H9 (cell line): ENCODE results near the gene SELENBP1. TPM values are rescaled to one million over a fixed set of nuclear protein-coding genes. Genes with fewer than 3 reads are reported as not detected.

Experiments used
- DNase-seq: peaks from one replicate; pipeline ENCODE4 v3.0.0-alpha.2; 2017
- H2AFZ ChIP-seq: one replicate; pipeline ENCODE4 v1.6.1; 2013; ENCODE audit warnings: mild to moderate bottlenecking, low read length, control low read depth, moderate library complexity
- H2AK5ac ChIP-seq: 2 replicates; pipeline ENCODE4 v1.6.1; 2013; ENCODE audit warnings: low read length, control low read depth, mixed read lengths; ENCODE audit not compliant: insufficient read length
- H2BK120ac ChIP-seq: one replicate; pipeline ENCODE4 v1.6.1; 2013; ENCODE audit warnings: low read depth, mild to moderate bottlenecking, low read length, control low read depth, inconsistent platforms; ENCODE audit not compliant: poor library complexity, severe bottlenecking
- H2BK12ac ChIP-seq: 2 replicates; pipeline ENCODE4 v1.6.1; 2013; ENCODE audit warnings: low read length, control low read depth, mixed read lengths, low read depth; ENCODE audit not compliant: insufficient read length
- H2BK15ac ChIP-seq: 2 replicates; pipeline ENCODE4 v1.6.1; 2013; ENCODE audit warnings: low read depth, low read length, control low read depth
- H2BK20ac ChIP-seq: one replicate; pipeline ENCODE4 v1.6.1; 2013; ENCODE audit warnings: low read depth, mild to moderate bottlenecking, low read length, control low read depth, inconsistent platforms; ENCODE audit not compliant: poor library complexity, severe bottlenecking
- H2BK5ac ChIP-seq: 2 replicates; pipeline ENCODE4 v1.6.1; 2013; ENCODE audit warnings: low read length, control low read depth, mixed read lengths; ENCODE audit not compliant: insufficient read length
- H3K14ac ChIP-seq: 2 replicates; pipeline ENCODE4 v1.6.1; 2013; ENCODE audit warnings: low read length, control low read depth; ENCODE audit not compliant: insufficient read depth
- H3K18ac ChIP-seq: 2 replicates; pipeline ENCODE4 v1.6.1; 2013; ENCODE audit warnings: low read depth, mild to moderate bottlenecking, mixed read lengths, low read length, control low read depth; ENCODE audit not compliant: insufficient read length
- H3K23ac ChIP-seq: 2 replicates; pipeline ENCODE4 v1.6.1; 2013; ENCODE audit warnings: low read length, control low read depth, mixed read lengths, low read depth; ENCODE audit not compliant: insufficient read length
- H3K23me2 ChIP-seq: 2 replicates; pipeline ENCODE4 v1.6.1; 2013; ENCODE audit warnings: low read depth, mild to moderate bottlenecking, mixed read lengths, low read length, control low read depth; ENCODE audit not compliant: insufficient read length, poor library complexity, severe bottlenecking
- H3K27ac ChIP-seq: 2 replicates; pipeline ENCODE4 v1.5.1; 2013; ENCODE audit warnings: low read length, control low read depth, mixed read lengths, low read depth; ENCODE audit not compliant: insufficient read length
- H3K27me3 ChIP-seq: 2 replicates; pipeline ENCODE4 v1.6.1; 2013; ENCODE audit warnings: low read length, control low read depth, inconsistent platforms; ENCODE audit not compliant: insufficient read depth
- H3K4ac ChIP-seq: 2 replicates; pipeline ENCODE4 v1.6.1; 2013; ENCODE audit warnings: low read depth, mild to moderate bottlenecking, control low read depth, inconsistent platforms, low read length, moderate library complexity
- H3K4me1 ChIP-seq: 2 replicates; pipeline ENCODE4 v1.6.1; 2013; ENCODE audit warnings: low read length, control low read depth, inconsistent platforms; ENCODE audit not compliant: insufficient read depth
- H3K4me2 ChIP-seq: 2 replicates; pipeline ENCODE4 v1.6.1; 2013; ENCODE audit warnings: low read length, control low read depth, mixed read lengths; ENCODE audit not compliant: insufficient read length, insufficient read depth
- H3K56ac ChIP-seq: 2 replicates; pipeline ENCODE4 v1.6.1; 2013; ENCODE audit warnings: low read depth, mild to moderate bottlenecking, mixed read lengths, low read length, control low read depth; ENCODE audit not compliant: insufficient read length
- H3K79me1 ChIP-seq: 2 replicates; pipeline ENCODE4 v1.6.1; 2013; ENCODE audit warnings: low read depth, mild to moderate bottlenecking, moderate library complexity, low read length, control low read depth, inconsistent platforms; ENCODE audit not compliant: insufficient read depth, poor library complexity, severe bottlenecking
- H3K79me2 ChIP-seq: 2 replicates; pipeline ENCODE4 v1.6.1; 2013; ENCODE audit warnings: low read length, control low read depth, inconsistent platforms; ENCODE audit not compliant: insufficient read depth
- H3K9ac ChIP-seq: 2 replicates; pipeline ENCODE4 v1.6.1; 2013; ENCODE audit warnings: low read length, control low read depth, mixed read lengths; ENCODE audit not compliant: insufficient read length; ENCODE audit errors: extremely low read depth
- H3K9me3 ChIP-seq: one replicate; pipeline ENCODE4 v1.6.1; 2013; ENCODE audit warnings: low read depth, low read length, inconsistent platforms; ENCODE audit not compliant: control insufficient read depth
- H3T11ph ChIP-seq: one replicate; pipeline ENCODE4 v1.6.1; 2013; ENCODE audit warnings: mild to moderate bottlenecking, low read length, control low read depth, inconsistent platforms
- H4K20me1 ChIP-seq: one replicate; pipeline ENCODE4 v1.6.1; 2013; ENCODE audit not compliant: control insufficient read depth, insufficient read length, insufficient read depth
- H4K5ac ChIP-seq: 2 replicates; pipeline ENCODE4 v1.6.1; 2013; ENCODE audit warnings: low read depth, mild to moderate bottlenecking, mixed read lengths, low read length, control low read depth; ENCODE audit not compliant: insufficient read length
- H4K8ac ChIP-seq: replicated peaks from 2 replicates; pipeline ENCODE4 v1.6.1; 2013; ENCODE audit warnings: low read length, control low read depth, mixed read lengths, low read depth; ENCODE audit not compliant: insufficient read length
- H4K91ac ChIP-seq: 2 replicates; pipeline ENCODE4 v1.6.1; 2013; ENCODE audit warnings: low read depth, mild to moderate bottlenecking, moderate library complexity, mixed read lengths, low read length, control low read depth; ENCODE audit not compliant: insufficient read length
- H3K27ac Mint-ChIP-seq, 3 experiments: 2 replicates in 2 of 3; 3 replicates in 1 of 3; pipeline ENCODE4 v1.8.0; 2020 to 2021; ENCODE audit warnings: mixed read lengths in 3 of 3, mild to moderate bottlenecking in 1 of 3, moderate library complexity in 1 of 3
- H3K27me3 Mint-ChIP-seq: 2 replicates; pipeline ENCODE4 v1.8.0; 2021; ENCODE audit warnings: low read depth, mild to moderate bottlenecking, moderate library complexity, mixed read lengths
- H3K36me3 Mint-ChIP-seq, 3 experiments: 2 replicates in 2 of 3; 3 replicates in 1 of 3; pipeline ENCODE4 v1.8.0; 2020 to 2021; ENCODE audit warnings: low read depth in 3 of 3, mixed read lengths in 3 of 3; ENCODE audit not compliant: insufficient read depth in 1 of 3
- H3K4me1 Mint-ChIP-seq, 2 experiments: 2 replicates each; pipeline ENCODE4 v1.8.0; 2020; ENCODE audit warnings: mixed read lengths in 2 of 2
- H3K4me3 Mint-ChIP-seq, 2 experiments: 2 replicates in 1 of 2; 3 replicates in 1 of 2; pipeline ENCODE4 v1.8.0; 2020 to 2021; ENCODE audit warnings: mild to moderate bottlenecking in 2 of 2, mixed read lengths in 2 of 2, moderate library complexity in 1 of 2
- H3K9me3 Mint-ChIP-seq, 2 experiments: 2 replicates in 1 of 2; 3 replicates in 1 of 2; pipeline ENCODE4 v1.8.0; 2020; ENCODE audit warnings: mild to moderate bottlenecking in 2 of 2, mixed read lengths in 2 of 2, moderate library complexity in 1 of 2
- CTCF ChIP-seq: fragments of 200-600 bp; sonication (generic); conservative IDR thresholded peaks from 3 replicates; pipeline ENCODE4 v1.8.0; 2021; ENCODE audit warnings: antibody characterized with exemption, mild to moderate bottlenecking
- WGBS: extraction: QIAGEN DNeasy Blood & Tissue Kit; methylation state at CpG from one replicate; pipeline ENCODE4 v1.1.7; 2013; ENCODE audit warnings: missing lambda C conversion rate, low lambda C conversion rate, mixed read lengths; ENCODE audit not compliant: insufficient read length; ENCODE audit errors: extremely low coverage; 5-methylcytosine and 5-hydroxymethylcytosine counted together
- total RNA-seq: library from RNA; stranded (reverse); gene quantifications from 2 replicates; pipeline ENCODE4 v1.2.1, GENCODE V29; 2021

SELENBP1 gene
- total RNA-seq, 1 experiment from 2014 or later = 14.2 TPM

DNA sequence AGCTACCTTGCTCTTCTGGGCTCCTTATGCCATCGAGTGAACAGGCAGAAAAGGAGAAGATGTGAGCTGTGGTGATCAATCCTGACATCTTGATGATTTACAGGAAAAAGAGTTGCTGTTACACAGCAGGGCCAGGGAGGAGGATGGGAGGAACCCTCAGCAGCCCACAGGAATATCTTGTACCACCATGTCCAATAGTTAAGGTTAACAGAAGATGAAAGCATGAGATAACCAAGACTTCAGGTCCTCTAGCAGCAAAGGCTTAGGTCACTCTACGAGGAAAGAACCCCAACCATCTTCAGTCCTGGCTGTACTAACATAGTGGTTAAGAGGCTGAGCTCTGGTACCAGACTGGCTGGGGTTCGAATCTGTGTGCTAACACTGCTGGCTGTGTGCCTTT, 12.1 kb upstream of the SELENBP1 start:
- no peak overlapping the region for H3K18ac ChIP-seq
- H3K56ac ChIP-seq = no peak overlapping the region
- peaks cover 0 to 2% (median 0%) of the 10 kb centered on the region in 3 experiments; a peak in 1 of 7 replicates for H3K36me3 Mint-ChIP-seq
- no peak overlapping the region for H2BK12ac ChIP-seq
- H3K4ac ChIP-seq = no peak overlapping the region
- H3K23ac ChIP-seq = no peak overlapping the region
- H4K91ac ChIP-seq = no peak overlapping the region
- H3K4me1 Mint-ChIP-seq = no peaks in the 10 kb centered on the region
- H3K9ac ChIP-seq = no peak overlapping the region
- TF ChIP-seq CTCF = no peak
- no peak overlapping the region for H2BK120ac ChIP-seq
- no peak overlapping the region for H2BK15ac ChIP-seq
- no peaks in the 10 kb centered on the region for H4K20me1 ChIP-seq
- H3K23me2 ChIP-seq = no peaks in the 10 kb centered on the region
- H3K27me3 Mint-ChIP-seq = peaks cover 6% of the 10 kb centered on the region
- H3T11ph ChIP-seq = no peak overlapping the region
- no peaks in the 10 kb centered on the region for H3K9me3 ChIP-seq
- no peak overlapping the region for H2AFZ ChIP-seq
- no peak overlapping the region for H3K14ac ChIP-seq
- no peak overlapping the region for H4K8ac ChIP-seq
- H3K27ac ChIP-seq = no peak overlapping the region
- peaks cover 5 to 6% of the 10 kb centered on the region in 2 experiments; a peak in 4 of 5 replicates for H3K9me3 Mint-ChIP-seq
- WGBS = no CpG with 5 or more reads among the region's 3 CpGs
- DNase-seq = no peak
- no peak overlapping the region for H3K27ac Mint-ChIP-seq
- no peak overlapping the region for H2BK5ac ChIP-seq
- H2AK5ac ChIP-seq = no peak overlapping the region
- no peak overlapping the region for H2BK20ac ChIP-seq
- H3K4me1 ChIP-seq = no peaks in the 10 kb centered on the region
- H3K27me3 ChIP-seq = no peaks in the 10 kb centered on the region
- H3K4me2 ChIP-seq = no peak overlapping the region
- no peaks in the 10 kb centered on the region for H3K79me2 ChIP-seq
- H3K4me3 Mint-ChIP-seq = no peak overlapping the region
- H3K79me1 ChIP-seq = no peaks in the 10 kb centered on the region
- H4K5ac ChIP-seq = no peak overlapping the region
